Fibroblast of pulmonary artery (primary cell): Measurements from ENCODE around the gene CRELD2.
A peak's percentile ranks its signal among the peaks of the same experiment; 100 is the strongest.

Source experiments
- DNase-seq: peaks from one replicate; pipeline ENCODE4 v3.0.0-alpha.2; 2010; ENCODE audit warnings: low read depth
- H3K4me3 ChIP-seq: replicated peaks from 2 replicates; pipeline ENCODE4 v1.5.1; 2011; ENCODE audit warnings: low read depth, mild to moderate bottlenecking, control low read depth, low read length, moderate library complexity
- CTCF ChIP-seq: IDR thresholded peaks from 2 replicates; pipeline ENCODE4 v1.5.1; 2011; ENCODE audit warnings: mild to moderate bottlenecking, control low read depth, low read length, inconsistent platforms; ENCODE audit errors: missing control alignments

The CRELD2 gene

DNA sequence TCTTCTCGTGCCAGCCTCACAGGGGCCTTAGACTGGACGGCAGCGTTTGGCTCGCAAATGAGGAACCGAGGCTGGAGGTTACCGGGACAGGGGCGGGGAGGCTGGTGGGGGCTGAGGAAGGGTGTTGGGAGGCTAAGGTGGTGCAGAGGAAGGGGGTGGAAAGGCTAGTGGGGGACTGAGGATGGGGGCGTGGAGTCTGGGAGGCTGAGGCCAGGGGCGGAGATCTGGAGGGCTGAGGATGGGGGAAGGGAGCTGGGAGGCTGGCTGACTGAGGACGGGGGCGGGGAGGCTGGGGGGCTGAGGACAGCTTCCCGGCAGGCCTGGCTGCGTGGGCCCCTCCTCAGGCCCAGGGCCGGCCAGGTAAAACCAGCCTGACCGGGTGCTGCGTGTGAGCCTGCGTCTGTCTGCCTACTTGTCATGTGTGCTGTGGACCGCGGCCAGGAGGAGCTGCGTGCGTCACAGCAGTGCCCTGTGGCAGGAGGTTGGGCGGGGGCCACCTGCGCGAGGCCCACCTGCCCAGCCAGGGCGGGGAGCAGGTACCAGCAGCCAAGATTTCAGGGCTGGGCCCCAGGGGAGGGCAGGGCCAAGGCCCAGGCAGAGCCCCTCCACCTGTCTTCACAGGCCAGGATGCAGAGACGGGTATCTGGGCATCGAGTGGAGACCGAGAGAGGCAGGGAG lies 32.7 kb downstream of the CRELD2 start:
- no peak for TF ChIP-seq CTCF

GRCh38 chr22:49951678-49951985 lies 33.2 kb downstream of the CRELD2 start:
- no peak for TF ChIP-seq CTCF
- no peak overlapping the region for H3K4me3 ChIP-seq
- DNase-seq, result no peak

More for the DNA sequence above, 32.7 kb downstream of the CRELD2 start:
- H3K4me3 ChIP-seq, result no peak overlapping the region
- DNase-seq, result no peak

DNA sequence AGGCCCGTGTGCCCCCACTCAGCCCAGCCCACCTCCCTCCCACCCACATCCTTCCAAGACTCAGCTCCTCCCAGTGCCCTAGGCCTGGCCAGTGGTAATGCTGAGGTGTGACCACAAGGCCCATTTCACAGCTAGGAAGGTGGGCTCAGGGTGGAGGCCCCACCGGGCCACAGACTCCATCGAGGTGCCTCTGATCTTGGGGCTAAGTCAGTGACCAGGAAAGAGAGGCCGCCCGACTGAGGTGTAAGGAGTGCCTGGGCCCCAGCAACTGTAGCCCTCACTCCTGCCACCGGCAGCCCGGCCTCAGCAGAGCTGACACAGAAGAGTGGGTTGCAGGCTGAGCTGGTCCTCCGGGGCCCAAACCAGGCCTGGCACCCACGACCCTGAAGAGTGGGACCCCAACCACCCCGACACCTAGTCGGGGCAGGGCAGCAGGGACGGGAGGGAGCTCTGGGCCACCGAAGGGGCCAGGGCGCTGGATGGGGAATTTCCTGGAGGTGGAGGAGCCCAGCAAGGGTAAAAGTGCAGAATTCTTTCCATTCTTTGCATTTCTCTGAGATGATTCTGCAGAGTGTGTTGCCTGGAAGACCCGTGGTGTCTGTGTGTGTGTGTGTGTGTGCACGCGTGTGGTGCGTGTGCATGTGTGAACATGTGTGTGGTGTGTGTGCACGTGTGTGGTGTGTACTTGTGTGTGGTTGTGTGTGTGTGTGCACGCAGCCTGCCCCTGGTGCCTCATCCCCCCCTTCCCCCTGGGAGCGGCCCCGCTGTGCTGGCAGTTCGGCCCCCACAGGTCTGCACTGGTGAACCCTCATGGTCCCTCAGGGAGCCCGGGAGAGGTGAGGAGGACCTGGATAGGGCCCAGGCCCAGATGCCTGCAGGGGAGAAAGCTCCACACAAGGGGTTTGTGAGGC lies 33.8 kb downstream of the CRELD2 start:
- peak; percentile 89 for DNase-seq
- no peak overlapping the region for H3K4me3 ChIP-seq
- TF ChIP-seq CTCF, result no peak

GRCh38 chr22:49953027-49953679 lies 34.7 kb downstream of the CRELD2 start:
- DNase-seq, result no peak
- no peak for TF ChIP-seq CTCF
- no peak overlapping the region for H3K4me3 ChIP-seq

DNA sequence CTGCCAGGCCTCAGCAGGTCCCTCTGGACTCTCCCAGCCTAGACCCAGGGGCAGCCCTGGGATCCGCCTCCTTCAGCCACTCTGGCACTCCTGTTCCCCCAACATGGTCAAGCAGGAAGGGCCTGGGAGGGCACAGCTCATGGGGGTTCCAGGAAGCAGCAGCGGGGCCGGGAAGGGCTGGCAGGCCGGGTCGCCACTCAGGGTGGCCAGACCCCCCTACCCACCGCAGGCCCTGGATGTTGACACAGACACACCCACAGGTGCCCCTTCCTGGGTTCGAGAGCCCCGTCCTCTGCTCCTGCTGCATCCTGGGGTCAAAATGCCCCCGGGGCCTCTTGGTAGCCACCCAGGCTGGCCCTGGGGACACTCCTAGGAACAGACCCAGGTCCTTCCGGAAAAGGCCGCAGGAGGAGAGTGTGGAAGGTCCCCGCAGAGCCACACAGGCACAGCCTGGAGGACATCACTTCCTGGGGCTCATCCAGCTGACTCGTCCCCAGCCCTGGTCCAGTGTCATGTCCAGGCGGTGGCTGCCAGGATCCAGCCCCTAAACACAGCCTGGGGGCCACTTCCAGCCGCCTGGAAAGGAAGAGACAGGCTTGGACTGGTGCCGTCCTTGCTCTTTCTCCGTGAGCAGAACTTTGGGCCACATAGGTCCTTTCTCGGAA lies 35.4 kb downstream of the CRELD2 start:
- TF ChIP-seq CTCF, result no peak
- no peak overlapping the region for H3K4me3 ChIP-seq
- DNase-seq, result no peak

DNA sequence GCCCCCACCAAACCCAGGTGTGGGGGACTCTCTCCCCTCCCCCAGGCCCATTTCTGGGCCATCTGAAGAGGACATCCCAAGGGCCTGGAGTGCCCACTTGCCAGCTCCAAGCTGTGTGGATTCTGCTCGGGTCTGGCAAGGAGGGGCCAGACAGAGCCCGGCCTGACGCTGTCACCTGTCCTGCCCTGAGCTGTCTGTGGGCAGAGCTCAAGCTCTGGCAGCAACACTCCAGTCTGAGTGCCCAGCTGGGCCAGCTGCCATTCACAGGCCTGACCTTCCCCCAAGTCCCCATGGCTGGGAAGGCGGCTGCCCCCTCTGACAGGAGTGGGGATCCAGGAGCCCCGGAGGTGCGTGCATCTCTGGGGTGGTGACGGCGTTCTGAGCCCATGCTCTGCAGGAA lies 35.9 kb downstream of the CRELD2 start:
- DNase-seq, result no peak
- no peak overlapping the region for H3K4me3 ChIP-seq
- no peak for TF ChIP-seq CTCF
